Fibroblast of skin of right biceps (primary cell): ENCODE results near the gene STAT2.
"Not testable (repeated sequence)": the region's sequence is repeated elsewhere in the genome, so short reads cannot be mapped to it uniquely, and the experiment has no call there.

Experiments
- DNase-seq: peaks from one replicate; pipeline ENCODE4 v3.0.0-alpha.2; 2013

The STAT2 gene

GRCh38 chr12:56324206-56324605 lies 35.7 kb downstream of the STAT2 start:
- DNase-seq = no peak

DNA sequence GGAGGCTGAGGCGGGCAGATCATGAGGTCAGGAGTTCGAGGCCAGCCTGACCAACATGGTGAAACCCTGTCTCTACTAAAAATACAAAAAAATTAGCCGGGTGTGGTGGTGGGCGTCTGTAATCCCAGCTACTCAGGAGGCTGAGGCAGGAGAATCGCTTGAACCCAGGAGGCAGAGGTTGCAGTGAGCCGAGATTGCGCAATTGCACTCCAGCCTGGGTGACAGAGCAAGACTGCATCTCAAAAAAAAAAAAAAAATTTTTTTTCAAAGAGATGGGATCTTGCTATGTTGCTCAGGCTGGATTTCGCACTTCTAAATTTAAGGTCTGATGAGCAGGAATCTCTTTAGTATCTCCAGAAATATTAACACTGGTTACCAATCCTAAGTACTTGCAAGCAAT lies 38.3 kb downstream of the STAT2 start:
- not testable (repeated sequence) for DNase-seq

DNA sequence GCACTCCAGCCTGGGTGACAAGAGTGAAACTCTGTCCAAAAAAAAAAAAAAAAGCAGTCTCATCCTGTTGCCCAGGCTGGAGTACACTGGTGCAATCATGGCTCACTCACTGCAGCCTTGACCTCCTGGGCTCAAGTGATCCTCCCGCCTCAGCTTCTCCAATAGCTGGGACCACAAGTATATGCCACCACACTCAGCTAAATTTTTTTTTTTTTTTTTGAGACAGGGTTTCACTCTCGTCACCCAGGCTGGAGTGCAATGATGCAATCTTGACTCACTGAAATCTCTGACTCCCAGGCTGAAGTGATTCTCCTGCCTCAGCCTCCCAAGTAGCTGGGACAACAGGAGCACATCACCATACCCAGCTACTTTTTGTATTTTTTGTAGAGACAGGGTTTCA lies 38.9 kb downstream of the STAT2 start:
- DNase-seq = peak; percentile 28

DNA sequence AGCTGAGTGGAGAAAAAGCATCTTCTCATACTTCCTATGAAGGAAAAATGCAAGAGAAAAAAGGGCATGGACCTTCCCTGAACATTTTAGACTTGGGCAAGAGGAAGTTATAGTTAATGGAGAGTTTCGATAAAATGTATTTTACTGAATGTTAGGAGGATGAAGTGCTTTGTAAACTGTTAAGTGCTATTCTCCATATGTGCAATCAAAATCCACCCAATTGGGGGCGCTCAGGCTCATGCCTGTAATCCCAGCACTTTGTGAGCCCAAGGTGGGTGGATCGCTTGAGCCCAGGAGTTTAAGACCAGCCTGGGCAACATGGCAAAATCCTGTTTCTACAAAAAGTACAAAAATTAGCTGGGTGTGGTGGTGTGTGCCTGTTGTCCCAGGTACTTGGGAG lies 42.2 kb downstream of the STAT2 start:
- DNase-seq = no peak

DNA sequence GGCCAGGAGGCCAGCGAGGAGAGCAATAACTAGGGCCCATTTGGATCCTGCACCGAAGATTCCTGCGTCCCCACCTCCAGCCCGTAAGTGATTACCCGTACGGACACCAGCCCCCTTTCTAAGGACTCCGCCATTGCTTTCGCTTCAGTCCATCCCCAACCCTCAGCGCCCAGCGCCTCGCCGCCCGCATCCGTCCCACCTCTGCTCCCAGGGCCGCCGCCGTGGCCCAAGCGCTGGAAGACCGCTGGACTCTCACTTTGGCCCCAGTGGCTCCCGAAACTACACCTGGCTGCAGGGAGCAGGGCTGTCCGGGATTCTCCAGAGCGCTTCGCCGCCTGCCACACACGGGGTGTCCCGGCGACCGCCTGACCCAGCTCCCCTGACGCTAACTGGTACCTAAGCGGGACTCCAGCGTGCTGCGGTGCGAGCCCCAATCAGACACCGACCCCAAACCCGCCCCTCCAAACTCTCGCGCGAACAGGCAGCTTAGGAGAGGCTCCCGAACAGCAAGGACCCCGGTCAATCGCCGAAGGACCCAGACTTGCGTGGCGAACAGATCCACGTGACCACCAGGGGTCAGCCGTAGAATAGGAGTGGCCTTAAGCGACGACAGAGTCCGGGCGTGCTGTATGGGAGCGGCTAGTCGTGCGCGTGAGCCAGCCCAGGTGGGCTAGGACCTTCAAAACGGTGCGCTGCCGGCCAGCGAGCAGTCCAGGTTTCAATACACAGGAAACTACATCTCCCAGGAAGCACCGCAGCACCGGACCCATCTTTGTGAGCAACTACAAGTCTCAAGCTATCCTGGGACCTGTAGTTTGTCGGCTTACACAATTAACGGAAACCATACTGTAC lies 44.1 kb downstream of the STAT2 start, which contains the start of gene CNPY2:
Gene CNPY2 (minus strand): TSS at position 367 of the 852 bp plus-strand sequence. CDS start 771 bp downstream, outside the sequence.
- peak; percentile 97 for DNase-seq

DNA sequence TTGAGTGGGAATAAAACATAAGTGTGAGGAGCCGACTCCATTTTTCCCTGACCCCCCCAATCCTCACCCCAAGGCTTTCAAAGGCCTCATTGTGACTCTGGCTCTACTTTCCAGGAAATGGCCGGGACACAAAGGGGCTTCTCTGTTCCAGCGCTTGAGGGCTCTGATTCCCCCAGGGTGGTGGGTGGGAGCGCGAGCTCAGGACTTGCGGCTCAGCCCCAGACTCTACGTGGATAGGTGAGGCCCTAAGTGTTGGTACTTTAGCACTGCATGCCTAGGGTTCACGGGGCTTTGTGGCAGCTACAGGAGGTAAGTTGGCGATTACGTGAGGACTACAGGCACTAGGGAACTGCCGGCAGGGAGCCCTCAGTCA lies 44.7 kb downstream of the STAT2 start:
- DNase-seq = no peak

DNA sequence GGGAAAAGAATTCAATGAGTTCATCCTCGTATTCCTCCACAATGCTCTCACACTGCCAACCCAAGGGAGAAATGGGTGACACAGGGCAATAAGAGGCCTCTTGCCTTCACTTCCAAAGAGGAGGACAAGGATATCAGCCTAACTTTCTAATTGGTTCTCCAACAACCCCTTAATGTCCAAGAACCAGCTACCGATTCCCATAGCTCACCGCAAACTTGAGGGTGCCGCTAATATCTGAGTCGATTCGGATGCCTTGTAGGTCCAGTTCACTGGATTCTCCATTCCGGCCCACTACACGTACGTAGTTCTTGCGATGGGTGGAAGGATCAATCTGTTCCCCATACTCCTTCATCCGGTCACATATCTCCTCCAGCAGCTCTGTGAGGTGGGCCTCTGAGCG lies 48.9 kb downstream of the STAT2 start:
- DNase-seq = no peak

- DNase-seq = no peak
Observed at GRCh38 chr12:56308714-56309113, 51.2 kb downstream of the STAT2 start.

DNA sequence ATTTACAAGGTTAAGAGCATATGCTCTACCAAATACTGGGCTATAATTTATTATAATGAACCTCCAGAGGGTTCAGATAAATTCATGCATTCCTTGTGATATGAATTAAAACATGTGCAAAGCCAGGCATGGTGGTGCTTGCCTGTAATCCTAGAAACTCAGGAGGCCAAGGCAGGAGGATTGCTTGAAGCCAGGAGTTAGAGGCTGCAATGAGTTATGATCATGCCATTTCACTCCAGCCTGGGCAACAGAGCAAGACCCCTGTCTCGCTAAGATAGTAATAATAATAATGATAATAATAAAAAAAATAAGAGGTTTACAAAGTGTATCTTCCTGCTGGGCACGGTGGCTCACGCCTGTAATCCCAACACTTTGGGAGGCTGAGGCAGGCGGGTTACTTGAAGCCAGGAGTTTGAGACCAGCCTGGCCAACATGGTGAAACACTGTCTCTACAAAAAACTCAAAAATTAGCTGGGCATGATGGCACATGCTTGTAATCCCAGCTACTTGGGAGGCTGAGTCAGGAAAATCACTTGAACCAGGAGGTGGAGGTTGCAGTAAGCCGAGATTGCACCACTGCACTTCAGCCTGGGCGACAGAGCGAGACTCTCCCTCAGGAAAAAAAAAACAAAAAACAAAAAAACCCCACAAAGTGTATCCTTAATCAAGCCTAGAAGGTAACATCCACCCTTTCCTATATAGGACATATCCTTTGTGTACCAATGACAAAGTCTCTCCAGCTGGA lies 52.5 kb downstream of the STAT2 start:
- no peak for DNase-seq

- no peak for DNase-seq
Observed at GRCh38 chr12:56304872-56305590, 54.9 kb downstream of the STAT2 start.

GRCh38 chr12:56304276-56304675 lies 55.6 kb downstream of the STAT2 start:
- no peak for DNase-seq

DNA sequence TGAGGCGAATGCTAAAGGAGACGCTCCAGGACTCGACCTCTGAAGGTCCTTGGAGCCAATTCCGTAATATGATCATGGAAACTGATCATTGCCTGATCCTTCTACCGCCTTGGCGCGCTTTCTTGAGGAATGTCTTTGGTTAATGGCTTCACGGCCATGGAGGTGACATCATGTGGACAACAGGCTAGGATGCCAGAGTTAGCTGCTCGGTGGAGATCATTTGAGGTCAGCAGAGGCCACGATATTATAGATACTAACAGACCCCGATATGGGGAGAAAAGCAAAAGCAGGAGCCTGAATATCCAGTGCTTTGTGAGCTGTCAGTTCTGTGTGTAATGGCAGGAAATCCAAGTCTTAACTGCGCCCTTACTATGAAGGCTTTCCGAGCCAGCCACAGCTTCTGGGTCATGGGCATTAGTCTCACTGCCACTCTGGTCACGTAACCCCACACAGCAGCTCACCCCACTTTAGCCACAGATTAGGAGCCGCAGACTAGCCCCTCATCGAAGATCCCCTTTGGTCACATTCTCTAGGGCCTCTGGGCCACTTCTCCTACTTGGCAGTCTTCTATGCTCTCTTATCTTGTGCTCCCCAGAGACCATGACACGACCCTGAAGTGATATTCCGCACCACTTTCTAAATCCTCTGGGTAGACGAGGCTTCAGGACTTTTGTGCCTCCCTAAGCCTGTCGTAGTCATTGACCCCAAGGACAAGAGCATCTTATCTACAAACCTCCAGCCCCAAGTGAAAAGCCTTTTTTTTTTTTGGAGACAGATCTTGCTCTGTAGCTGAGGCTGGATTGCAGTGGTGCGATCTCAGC lies 59.1 kb downstream of the STAT2 start:
- no peak for DNase-seq

DNA sequence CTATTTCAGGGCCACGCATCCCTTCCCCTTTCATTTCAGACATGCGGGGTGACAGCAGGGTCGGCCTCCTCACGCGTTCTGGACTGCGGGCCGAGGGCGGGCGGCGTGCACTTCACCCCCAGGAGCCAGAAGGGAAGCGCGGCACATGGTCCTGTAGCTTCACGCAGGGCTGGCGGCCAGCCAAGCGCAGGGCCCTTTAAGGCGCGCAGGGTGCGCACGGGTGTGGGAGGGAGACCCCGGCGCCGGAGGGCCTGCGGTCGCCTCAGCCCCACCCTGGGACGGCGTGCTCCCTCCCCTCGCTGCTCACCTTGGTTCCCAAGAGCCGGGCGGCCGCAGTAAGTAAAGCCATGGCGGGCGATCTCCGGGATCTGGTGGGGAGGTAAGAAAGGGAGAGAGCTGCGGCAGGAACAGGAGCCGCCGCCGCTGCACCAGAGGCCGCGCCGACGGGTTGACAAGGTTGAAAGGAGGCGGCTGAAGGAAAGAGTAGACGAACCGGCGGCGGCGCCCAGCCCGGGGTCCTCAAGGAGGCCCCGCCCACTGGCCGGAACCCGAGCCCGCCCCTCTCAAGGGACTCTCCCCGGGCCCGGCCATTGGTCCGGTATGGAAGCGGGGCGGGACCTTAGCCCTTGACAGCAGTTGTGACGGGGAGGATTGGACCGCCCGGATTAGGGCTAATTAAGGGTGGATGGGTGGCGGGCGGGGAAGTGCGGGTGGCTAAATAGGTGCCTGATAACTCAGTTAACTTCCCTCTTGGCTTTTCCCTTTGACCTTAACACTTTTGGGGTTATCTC lies 59.9 kb downstream of the STAT2 start, which contains the start of gene CS:
Gene CS (minus strand): TSS at position 478 of the 791 bp plus-strand sequence. CDS start 129 bp downstream, at position 349.
- peak; percentile 99 for DNase-seq

DNA sequence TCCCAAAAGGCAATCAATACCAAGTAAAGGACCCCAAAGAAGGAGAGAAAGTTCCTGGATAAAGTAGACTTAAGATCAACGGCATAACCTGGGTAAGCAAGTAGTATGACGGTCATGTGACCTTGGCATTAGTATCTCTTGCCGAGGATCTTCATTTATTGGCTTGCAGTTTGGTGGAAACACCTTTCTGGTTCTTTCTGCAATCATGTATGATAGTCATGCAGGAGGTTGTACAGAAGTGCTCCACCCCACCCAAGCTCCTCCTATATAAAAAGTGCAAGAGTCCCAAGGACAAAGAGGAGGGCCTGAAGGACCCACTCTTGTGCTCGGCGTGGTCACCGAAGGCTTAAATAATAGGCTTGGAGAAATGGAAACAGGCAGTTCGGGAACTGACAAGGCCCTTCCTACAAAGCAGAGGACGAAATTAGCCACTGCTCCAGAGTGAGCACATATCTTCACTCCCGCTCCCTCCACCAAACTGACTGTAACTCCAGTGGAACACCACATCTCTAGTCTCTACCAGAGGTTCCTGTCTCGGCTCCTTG lies 60.5 kb downstream of the STAT2 start:
- peak; percentile 27 for DNase-seq

- DNase-seq = no peak
Observed at GRCh38 chr12:56298828-56299227, 61.1 kb downstream of the STAT2 start.

- DNase-seq = no peak
Observed at GRCh38 chr12:56297400-56297799, 62.5 kb downstream of the STAT2 start.

DNA sequence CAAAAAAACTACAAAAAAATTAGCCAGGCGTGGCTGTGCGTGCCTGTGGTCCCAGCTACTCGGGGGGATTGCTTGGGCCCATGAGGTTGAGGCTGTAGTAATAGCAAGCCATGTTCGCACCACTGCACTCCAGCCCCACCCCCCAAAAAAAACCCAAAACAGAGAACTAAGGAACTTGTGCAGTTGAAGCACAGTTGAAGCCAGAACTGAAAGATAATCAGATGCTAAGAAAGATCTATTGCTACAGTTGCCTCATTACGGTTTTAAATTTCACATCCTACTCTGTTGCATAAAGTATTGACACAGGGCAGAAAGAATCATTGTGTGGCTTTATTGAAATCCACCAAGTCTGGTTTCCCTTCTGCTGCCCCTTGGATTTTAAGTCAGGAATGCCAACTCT lies 63.6 kb downstream of the STAT2 start:
- no peak for DNase-seq

- DNase-seq = no peak
Observed at GRCh38 chr12:56293795-56294194, 66.1 kb downstream of the STAT2 start.
